Chondrocyte (in vitro differentiated cells): ENCODE measurements around the gene MPZL1. TPM values are rescaled to one million over a fixed set of nuclear protein-coding genes. Genes with fewer than 3 reads are reported as not detected.

Experiments used
- DNase-seq: peaks from one replicate; pipeline ENCODE4 v3.0.0; 2021; ENCODE audit warnings: mixed read lengths, low spot score
- H3K27ac Mint-ChIP-seq: one replicate; pipeline ENCODE4 v1.8.0; 2021; ENCODE audit warnings: mild to moderate bottlenecking, moderate library complexity, mixed read lengths; ENCODE audit not compliant: unreplicated experiment
- H3K27me3 Mint-ChIP-seq: 2 replicates; pipeline ENCODE4 v1.8.0; 2021; ENCODE audit warnings: low read depth, mixed read lengths
- H3K36me3 Mint-ChIP-seq: 2 replicates; pipeline ENCODE4 v1.8.0; 2021; ENCODE audit warnings: low read depth, mixed read lengths
- H3K4me1 Mint-ChIP-seq: 2 replicates; pipeline ENCODE4 v1.8.0; 2021; ENCODE audit warnings: low read depth, mild to moderate bottlenecking, mixed read lengths
- H3K4me3 Mint-ChIP-seq: one replicate; pipeline ENCODE4 v1.8.0; 2021; ENCODE audit warnings: mild to moderate bottlenecking, moderate library complexity, mixed read lengths; ENCODE audit not compliant: unreplicated experiment
- H3K9me3 Mint-ChIP-seq: 2 replicates; pipeline ENCODE4 v1.8.0; 2021; ENCODE audit warnings: low read depth, mixed read lengths
- CTCF ChIP-seq: fragments of 200-600 bp; sonication (generic); IDR thresholded peaks from 2 replicates; pipeline ENCODE4 v1.5.0; 2021; ENCODE audit warnings: antibody characterized with exemption, mild to moderate bottlenecking, moderate library complexity
- total RNA-seq: library from RNA; stranded (reverse); gene quantifications from 3 replicates; pipeline ENCODE4 v1.2.1, GENCODE V29; 2021

Gene MPZL1
- total RNA-seq, 1 donor from 2014 or later = 198 TPM

GRCh38 chr1:167695147-167695546 is 26.6 kb upstream of the MPZL1 start:
- DNase-seq = no peak
- Mint-ChIP-seq H3K9me3 (no peaks in the 10 kb centered on the region), H3K27ac (no peak overlapping the region), H3K36me3 (no peaks in the 10 kb centered on the region), H3K27me3 (no peaks in the 10 kb centered on the region), H3K4me1 (no peaks in the 10 kb centered on the region), H3K4me3 (no peak overlapping the region)
- no peak for TF ChIP-seq CTCF

GRCh38 chr1:167695756-167696561 is 25.8 kb upstream of the MPZL1 start:
- no peak for DNase-seq
- H3K4me3 Mint-ChIP-seq = no peak overlapping the region
- no peak overlapping the region for H3K27ac Mint-ChIP-seq
- TF ChIP-seq CTCF = no peak
- no peaks in the 10 kb centered on the region for H3K27me3 Mint-ChIP-seq
- H3K36me3 Mint-ChIP-seq = no peaks in the 10 kb centered on the region
- H3K9me3 Mint-ChIP-seq = no peaks in the 10 kb centered on the region
- H3K4me1 Mint-ChIP-seq = peaks cover under 1% of the 10 kb centered on the region

- no peak for DNase-seq
- Mint-ChIP-seq H3K4me3 (no peak overlapping the region), H3K4me1 (peaks cover 4% of the 10 kb centered on the region), H3K9me3 (no peaks in the 10 kb centered on the region), H3K36me3 (no peaks in the 10 kb centered on the region), H3K27me3 (no peaks in the 10 kb centered on the region), H3K27ac (no peak overlapping the region)
- TF ChIP-seq CTCF = no peak
Measured at GRCh38 chr1:167697667-167698141, 24.1 kb upstream of the MPZL1 start.

- Mint-ChIP-seq H3K4me1 (peaks cover 4% of the 10 kb centered on the region), H3K4me3 (no peak overlapping the region), H3K9me3 (no peaks in the 10 kb centered on the region), H3K27me3 (peaks cover 2% of the 10 kb centered on the region), H3K36me3 (no peaks in the 10 kb centered on the region), H3K27ac (no peak overlapping the region)
- no peak for DNase-seq
- TF ChIP-seq CTCF = no peak
Measured at GRCh38 chr1:167698313-167698712, 23.5 kb upstream of the MPZL1 start.

GRCh38 chr1:167701510-167701909 is 20.3 kb upstream of the MPZL1 start:
- H3K27ac Mint-ChIP-seq = no peak overlapping the region
- no peak for TF ChIP-seq CTCF
- no peaks in the 10 kb centered on the region for H3K36me3 Mint-ChIP-seq
- peaks cover 2% of the 10 kb centered on the region for H3K27me3 Mint-ChIP-seq
- H3K4me3 Mint-ChIP-seq = no peak overlapping the region
- H3K4me1 Mint-ChIP-seq = peaks cover 19% of the 10 kb centered on the region
- DNase-seq = no peak
- no peaks in the 10 kb centered on the region for H3K9me3 Mint-ChIP-seq
